Right ventricle myocardium inferior (tissue), 1 donor: ENCODE results near the gene PHPT1. TPM values are rescaled to one million over a fixed set of nuclear protein-coding genes. Genes with fewer than 3 reads are reported as not detected.
"Not testable (repeated sequence)": the region's sequence is repeated elsewhere in the genome, so short reads cannot be mapped to it uniquely, and the experiment has no call there.

Experiments
- ATAC-seq: fragments of 200-7000 bp; cut with Tn5 transposase; one replicate; pipeline ENCODE4 v1.9.1; 2020; ENCODE audit warnings: mild to moderate bottlenecking, moderate library complexity
- DNase-seq: peaks from one replicate; pipeline ENCODE4 v3.0.0; 2021; ENCODE audit errors: missing footprints
- intact Hi-C: fragments of 100-400 bp; cut with DNase I; formaldehyde crosslinking; loops from one replicate; pipeline ENCODE4 v1.11.0; 2022
- total RNA-seq: library from RNA; stranded (reverse); fragmentation: NEBNext Ultra II Directional; extraction: Animal tissue kit (Norgen Biotek cat#: 25700); gene quantifications from one replicate; pipeline ENCODE4 v1.2.1, GENCODE V29; 2021
- donor health status: DM: no; HTN: yes; CAD: no; lungs with severe emphysema.

PHPT1 gene
- total RNA-seq, 1 donor from 2014 or later = 358 TPM

- intact Hi-C loops = loop anchor here (5.0 kb wide), 1 partner anchor 183 kb away; the partner anchor contains the start of gene ABCA2
- ATAC-seq, DNase-seq: not testable (repeated sequence)
Observed at GRCh38 chr9:136843801-136844740, 5.1 kb upstream of the PHPT1 start.

DNA sequence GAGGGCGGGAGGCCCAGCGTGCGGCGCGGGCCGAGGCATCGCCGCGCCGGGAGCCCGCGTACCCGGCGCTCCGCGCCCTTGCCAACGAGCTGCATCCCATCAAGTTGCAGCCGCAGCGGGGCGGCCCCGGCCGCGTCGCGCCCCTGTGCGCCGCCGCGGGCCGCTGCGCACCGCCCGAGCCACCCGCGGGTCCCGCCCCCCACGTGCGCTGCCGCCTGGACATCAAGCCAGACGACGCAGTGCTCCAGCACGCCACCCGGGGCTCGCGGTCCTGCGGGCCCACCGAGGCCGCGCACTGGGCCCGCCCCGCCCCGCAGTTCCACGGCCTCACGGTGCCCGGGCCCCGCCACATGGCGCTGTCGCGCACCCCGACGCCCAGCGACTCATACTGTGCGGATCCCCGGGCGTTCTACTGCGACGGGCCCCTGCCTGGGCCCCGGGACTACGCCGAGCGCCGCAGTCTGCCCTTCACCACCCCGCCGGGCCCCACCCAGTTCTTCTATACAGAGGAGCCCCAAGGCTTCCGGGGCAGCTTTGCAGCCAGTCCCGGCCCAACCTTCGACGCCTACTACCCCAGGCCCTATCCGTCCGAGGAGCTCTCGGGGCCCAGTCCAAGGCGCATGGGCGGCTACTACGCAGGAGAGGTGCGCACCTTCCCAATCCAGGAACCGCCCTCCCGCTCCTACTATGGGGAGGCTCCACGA lies 4.3 kb upstream of the PHPT1 start:
- intact Hi-C loops = loop anchor here (5.0 kb wide), 2 partner anchors 57 to 182 kb away; partner anchors contain the start of gene ABCA2
- DNase-seq (no peak), ATAC-seq (no peak)

GRCh38 chr9:136845465-136846260 lies 3.5 kb upstream of the PHPT1 start:
- intact Hi-C loops = loop anchor here (5.0 kb wide), 1 partner anchor 57 kb away; no protein-coding TSS in a partner anchor
- DNase-seq (no peak), ATAC-seq (no peak)

DNA sequence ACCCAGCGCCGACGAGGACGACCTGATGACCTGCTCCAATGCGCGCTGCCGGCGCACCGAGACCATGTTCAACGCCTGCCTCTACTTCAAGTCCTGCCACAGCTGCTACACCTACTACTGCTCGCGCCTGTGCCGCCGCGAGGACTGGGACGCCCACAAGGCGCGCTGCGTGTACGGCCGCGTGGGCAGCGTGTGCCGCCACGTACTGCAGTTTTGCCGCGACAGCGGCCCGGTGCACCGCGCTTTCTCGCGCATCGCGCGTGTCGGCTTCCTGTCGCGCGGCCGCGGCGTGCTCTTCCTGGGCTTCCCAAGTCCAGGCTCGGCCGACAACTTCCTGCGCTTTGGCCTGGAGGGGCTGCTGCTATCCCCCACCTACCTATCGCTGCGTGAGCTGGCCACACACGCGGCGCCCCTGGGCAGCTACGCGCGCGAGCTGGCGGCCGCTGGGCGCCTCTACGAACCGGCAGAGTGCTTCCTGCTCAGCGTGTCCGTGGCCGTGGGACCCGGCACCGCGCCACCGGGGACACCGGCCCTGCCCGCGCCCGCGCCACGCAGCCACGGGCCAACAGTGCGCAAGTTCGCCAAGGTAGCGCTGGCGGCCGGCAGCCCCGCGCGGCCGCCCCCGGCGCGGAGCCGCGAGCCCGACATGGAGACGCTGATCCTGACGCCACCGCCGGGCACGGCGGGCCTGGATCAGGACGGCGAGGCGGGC lies 2.7 kb upstream of the PHPT1 start:
- intact Hi-C loops = loop anchor here (5.0 kb wide), 1 partner anchor 56 kb away; no protein-coding TSS in a partner anchor
- DNase-seq = no peak
- no peak for ATAC-seq

- ATAC-seq (peak; percentile 31), DNase-seq (peak; percentile 78)
- intact Hi-C loops = loop anchor here (5.0 kb wide), 1 partner anchor 55 kb away; no protein-coding TSS in a partner anchor
Observed at GRCh38 chr9:136847088-136847825, 2.0 kb upstream of the PHPT1 start.

DNA sequence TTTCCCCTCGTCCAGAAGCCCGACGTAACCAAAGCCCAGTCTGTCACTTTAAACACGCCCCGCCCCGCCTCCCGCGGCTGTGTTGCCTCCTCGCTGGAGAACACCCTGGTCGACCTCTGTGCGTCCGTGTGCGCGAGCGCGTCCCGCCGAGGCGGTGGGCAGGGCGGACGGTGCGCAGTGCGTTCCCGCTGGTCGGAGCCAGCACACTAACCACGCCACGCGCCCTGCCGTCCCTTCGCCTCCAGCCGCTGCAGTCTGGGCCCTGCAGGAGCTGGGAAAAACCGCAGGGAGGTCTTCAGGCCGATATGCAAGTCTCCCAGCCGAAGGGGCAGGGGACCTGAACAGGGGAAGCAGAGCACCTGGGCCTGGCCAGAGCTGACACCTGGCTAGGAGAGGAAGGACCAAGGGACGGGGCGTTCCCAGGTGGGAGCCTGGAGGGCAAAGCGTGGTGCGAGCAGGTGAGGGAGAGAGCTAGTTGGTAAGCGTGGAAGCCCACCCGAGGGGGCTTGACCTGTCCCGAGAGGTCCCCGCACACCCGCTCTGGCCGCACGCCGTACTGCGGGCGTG lies 1.3 kb upstream of the PHPT1 start:
- peak; percentile 60 for ATAC-seq
- intact Hi-C loops = loop anchor here (2.0 to 5.0 kb wide), 2 partner anchors 54 to 57 kb away; partner anchors contain the start of gene TMEM141
- DNase-seq = peak; percentile 96

DNA sequence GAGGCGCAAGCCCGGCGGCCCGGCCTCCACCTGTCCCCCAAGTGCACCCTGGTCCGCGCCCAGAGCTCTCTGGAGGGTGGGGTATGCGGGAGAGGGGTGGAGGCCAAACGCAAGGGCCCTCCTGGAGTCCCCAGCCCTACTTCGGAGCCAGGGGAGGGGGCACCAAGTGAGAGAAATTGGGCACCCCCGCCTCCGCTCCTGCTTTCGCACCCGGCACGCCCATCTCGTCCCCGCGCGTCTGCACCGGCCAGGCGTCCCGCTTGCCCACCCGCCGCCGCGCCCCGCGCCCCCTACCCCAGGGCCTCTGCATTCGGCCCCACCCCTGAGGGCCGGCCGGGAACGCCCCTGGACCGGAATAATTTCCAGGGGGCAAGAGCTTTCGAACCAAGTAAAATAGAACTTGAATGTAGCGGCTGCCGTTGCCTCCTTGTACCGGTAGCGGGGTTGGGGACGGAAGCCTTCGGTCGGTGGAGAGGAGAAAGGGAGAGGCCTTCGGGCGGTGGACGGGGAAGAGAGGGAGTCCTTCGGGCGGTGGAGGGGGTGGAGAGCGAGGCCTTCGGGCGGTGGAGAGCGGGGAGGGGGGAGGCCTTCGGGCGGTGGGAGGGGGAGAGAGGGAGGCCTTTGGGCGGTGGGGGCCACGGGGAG lies 694 bp upstream of the PHPT1 start:
- peak; percentile 24 for ATAC-seq
- no peak for DNase-seq
- intact Hi-C loops = loop anchor here (1.0 to 5.0 kb wide), 4 partner anchors 54 to 129 kb away; partner anchors contain the start of genes FBXW5, PTGDS and TMEM141

DNA sequence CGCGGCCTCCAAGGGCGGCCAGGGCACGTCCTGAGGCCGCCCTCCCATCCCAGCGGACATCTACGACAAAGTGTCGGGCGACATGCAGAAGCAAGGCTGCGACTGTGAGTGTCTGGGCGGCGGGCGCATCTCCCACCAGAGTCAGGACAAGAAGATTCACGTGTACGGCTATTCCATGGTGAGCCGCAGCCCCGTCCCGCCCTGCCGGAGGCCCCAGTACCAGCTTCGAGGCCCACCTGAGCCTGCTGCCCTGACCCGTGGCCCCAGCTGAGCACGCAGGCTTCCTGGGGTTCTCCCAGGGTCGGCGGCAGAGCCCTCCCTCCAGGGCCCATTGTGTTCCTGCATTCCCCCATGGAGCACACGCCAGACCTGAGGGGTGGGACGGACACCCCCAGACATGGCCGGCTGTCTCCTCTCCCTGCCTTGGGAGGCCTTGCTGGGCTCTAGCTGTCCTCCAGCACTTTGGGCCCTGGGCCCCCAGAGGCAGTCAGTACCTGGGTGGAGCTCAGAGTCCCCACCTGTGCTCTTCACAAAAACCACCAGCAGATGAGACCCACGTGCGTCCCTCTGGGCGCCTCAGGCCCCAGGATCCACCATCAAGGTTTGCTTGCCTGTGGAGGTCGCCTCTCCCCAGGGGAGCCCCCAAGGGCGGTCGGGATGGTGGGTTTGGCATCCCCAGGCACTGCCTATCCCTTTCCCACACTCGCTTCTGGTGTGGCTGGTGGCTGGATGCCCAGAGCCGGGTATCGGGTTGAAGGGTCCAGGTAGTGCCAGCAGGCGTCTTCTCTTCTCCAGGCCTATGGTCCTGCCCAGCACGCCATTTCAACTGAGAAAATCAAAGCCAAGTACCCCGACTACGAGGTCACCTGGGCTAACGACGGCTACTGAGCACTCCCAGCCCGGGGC lies 1.0 kb downstream of the PHPT1 start:
- no peak for DNase-seq
- no peak for ATAC-seq
- intact Hi-C loops = loop anchor here (1.0 to 5.0 kb wide), 4 partner anchors 52 to 127 kb away; partner anchors contain the start of genes FBXW5, PTGDS and TMEM141

DNA sequence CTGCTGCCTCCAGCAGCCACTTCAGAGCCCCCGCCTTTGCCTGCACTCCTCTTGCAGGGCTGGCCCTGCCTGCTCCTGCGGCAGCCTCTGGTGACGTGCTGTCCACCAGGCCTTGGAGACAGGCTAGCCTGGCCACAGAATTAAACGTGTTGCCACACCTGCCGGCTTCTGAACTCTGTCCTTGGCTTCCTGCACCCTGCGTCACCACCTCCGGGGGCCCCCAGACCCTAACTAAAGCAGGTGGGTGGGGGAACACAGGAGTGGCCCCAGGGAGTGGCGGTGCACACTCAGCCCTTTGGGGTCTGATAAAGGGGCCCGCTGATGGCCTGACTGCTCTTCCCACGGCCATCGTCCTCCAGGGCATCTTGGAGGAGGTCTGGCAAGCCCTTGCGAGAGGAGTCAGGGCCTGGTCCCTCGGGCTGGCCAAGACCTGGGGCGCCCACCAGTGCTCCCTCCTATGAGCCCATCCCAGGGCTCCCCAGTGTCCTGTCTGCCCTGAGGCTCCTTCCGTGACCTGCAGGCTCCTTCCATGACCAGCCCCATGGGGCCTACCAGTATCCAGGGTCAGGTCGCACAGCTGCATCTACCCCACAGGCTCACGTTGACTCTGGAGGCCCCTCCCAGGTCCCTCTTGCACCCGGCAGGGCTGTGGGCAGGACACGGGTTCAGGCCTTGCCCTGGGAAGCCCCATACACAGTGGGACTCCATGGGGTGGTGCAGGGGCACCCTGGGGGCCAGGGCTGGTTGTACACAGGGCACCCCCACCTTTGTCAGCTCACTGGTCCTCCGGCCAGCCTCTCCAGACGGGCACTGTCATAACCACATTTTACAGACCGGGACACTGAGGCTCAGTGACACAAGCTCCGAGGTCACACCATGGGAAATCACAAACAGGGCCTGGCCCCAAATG lies 1.9 kb downstream of the PHPT1 start:
- DNase-seq (no peak), ATAC-seq (no peak)
- intact Hi-C loops = no loop called here

DNA sequence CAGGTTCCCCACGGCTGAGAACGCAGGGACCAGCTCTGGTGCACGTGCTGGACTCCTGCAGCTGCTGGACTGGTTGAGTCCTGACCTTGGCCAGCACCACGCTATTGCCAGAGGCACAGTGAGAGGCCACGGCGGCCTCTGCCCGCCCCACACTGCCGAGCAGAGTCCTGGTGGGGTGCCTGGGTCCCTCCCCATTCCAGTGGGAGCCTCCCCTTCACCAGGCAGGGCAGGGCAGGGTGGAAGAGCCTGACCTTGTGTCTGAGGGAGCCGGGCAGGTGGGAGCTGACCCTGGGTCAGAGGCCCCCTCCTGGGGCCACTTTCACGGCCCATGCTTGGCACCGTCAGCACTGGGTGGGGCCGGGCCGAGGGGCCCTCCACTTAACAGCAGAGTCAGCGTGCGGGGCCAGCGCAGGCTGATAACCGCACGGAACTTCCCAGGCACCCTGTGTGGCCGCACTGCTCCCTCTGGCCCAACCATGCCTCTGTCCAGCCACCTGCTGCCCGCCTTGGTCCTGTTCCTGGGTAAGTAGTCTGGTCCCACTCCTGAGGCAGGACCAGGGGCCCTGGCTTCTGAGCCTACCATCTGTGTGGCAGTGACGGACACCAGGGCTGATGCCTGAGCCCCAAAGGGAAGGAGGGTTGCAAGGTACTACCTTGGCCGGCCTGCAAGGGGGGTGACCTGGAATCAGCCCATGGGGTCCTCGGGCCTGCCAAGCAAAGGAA lies 2.9 kb downstream of the PHPT1 start, which contains the start of gene MAMDC4:
TSS of gene MAMDC4 (plus strand) at position 406 of the 723 bp plus-strand sequence. CDS start at position 477, 71 bp downstream.
- intact Hi-C loops = no loop called here
- ATAC-seq (no peak), DNase-seq (no peak)

GRCh38 chr9:136852664-136853595 lies 3.7 kb downstream of the PHPT1 start:
- intact Hi-C loops = no loop called here
- DNase-seq (no peak), ATAC-seq (no peak)

DNA sequence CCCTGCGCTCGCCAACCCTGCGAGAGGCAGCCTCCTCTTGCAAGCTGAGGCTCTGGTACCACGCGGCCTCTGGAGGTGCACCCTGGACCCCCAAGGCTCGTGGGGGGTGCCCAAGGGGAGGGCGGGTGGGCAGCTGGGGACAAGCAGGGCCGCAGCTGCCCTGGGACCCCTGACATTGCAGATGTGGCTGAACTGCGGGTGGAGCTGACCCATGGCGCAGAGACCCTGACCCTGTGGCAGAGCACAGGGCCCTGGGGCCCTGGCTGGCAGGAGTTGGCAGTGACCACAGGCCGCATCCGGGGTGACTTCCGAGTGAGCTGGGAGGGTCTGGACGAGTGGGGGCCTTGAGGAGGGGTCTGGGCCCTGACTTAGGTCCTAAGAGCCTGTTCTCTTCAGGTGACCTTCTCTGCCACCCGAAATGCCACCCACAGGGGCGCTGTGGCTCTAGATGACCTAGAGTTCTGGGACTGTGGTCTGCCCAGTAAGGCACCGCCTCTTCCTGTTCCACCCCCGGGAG lies 4.4 kb downstream of the PHPT1 start:
- DNase-seq (no peak), ATAC-seq (no peak)
- intact Hi-C loops = no loop called here
